Gastrocnemius medialis (tissue), 4 donors: ENCODE results near the gene MAD2L1. TPM values are rescaled to one million over a fixed set of nuclear protein-coding genes. Genes with fewer than 3 reads are reported as not detected.
"Not testable (repeated sequence)": the region's sequence is repeated elsewhere in the genome, so short reads cannot be mapped to it uniquely, and the experiment has no call there.

Experiments used
- ATAC-seq, 2 donors: fragments of 150-250 bp; one replicate each; pipeline ENCODE4 v1.9.1; 2016
- DNase-seq, 2 donors: peaks; one replicate each; pipeline ENCODE4 v3.0.0-alpha.2; 2019
- H3K27ac ChIP-seq, 4 donors: fragments of 200-600 bp; sonication (generic); 1 replicate in 1 of 4; 2 replicates in 3 of 4; pipeline ENCODE4 v1.5.1; 2016 to 2018; ENCODE audit warnings: mild to moderate bottlenecking in 2 of 4, moderate library complexity in 1 of 4
- H3K27me3 ChIP-seq, 3 donors: fragments of 200-600 bp; sonication (generic) in 2 of 3; 1 replicate in 1 of 3; 2 replicates in 2 of 3; pipeline versions ENCODE4 v1.5.1 to v1.6.0; 2016 to 2019; ENCODE audit warnings: mild to moderate bottlenecking in 1 of 3, moderate library complexity in 1 of 3
- H3K36me3 ChIP-seq, 2 donors: fragments of 200-600 bp; sonication (generic) in 1 of 2; one replicate each; pipeline ENCODE4 v1.5.1; 2017 to 2018
- H3K4me1 ChIP-seq, 2 donors: fragments of 200-600 bp; sonication (generic) in 1 of 2; one replicate each; pipeline ENCODE4 v1.5.1; 2016 to 2017; ENCODE audit warnings: mild to moderate bottlenecking in 2 of 2
- H3K4me3 ChIP-seq, 4 donors: fragments of 200-600 bp; sonication (generic) in 3 of 4; 1 replicate in 1 of 4; 2 replicates in 3 of 4; pipeline ENCODE4 v1.5.1; 2016 to 2019; ENCODE audit warnings: mild to moderate bottlenecking in 2 of 4
- H3K9me3 ChIP-seq, 3 donors: fragments of 200-600 bp; sonication (generic) in 2 of 3; 1 replicate in 1 of 3; 2 replicates in 2 of 3; pipeline ENCODE4 v1.5.1; 2016 to 2019
- POLR2A ChIP-seq, 2 donors: fragments of 450-650 bp; IDR thresholded peaks; one replicate each; pipeline ENCODE4 v1.6.1; 2017; ENCODE audit warnings: antibody characterized with exemption in 2 of 2, mild to moderate bottlenecking in 2 of 2, moderate library complexity in 2 of 2
- in situ Hi-C, 4 donors: fragments of 200-750 bp; cut with MboI; loops; one replicate each; pipeline versions ENCODE4 v1.15.0 to v1.8.0; 2017; ENCODE audit warnings: low sequenced_read_pairs in 4 of 4
- intact Hi-C: fragments of 100-400 bp; cut with DNase I; formaldehyde crosslinking; loops from one replicate; pipeline ENCODE4 v1.15.1; 2023; ENCODE audit warnings: low total_unique reads
- total RNA-seq, 4 donors: library from RNA; depleted of rRNA; stranded (reverse); fragments of >200 nt; gene quantifications; one replicate each; pipeline versions ENCODE4 v1.1.0 to v1.2.3, GENCODE V29; 2016
- TF ChIP-seq, protein P1 (sequence below), 5 experiments: fragments of 450-650 bp in 3 of 5; fragments of 200-600 bp in 2 of 5; sonication (generic) in 2 of 5; IDR thresholded peaks in 4 of 5; conservative IDR thresholded peaks in 1 of 5; 1 replicate in 4 of 5; 2 replicates in 1 of 5; pipeline ENCODE4 v1.5.1; 2016 to 2019; ENCODE audit warnings: antibody characterized with exemption in 5 of 5, mild to moderate bottlenecking in 3 of 5, moderate library complexity in 3 of 5

MAD2L1 gene
- total RNA-seq, 4 donors from 2014 or later, result 0.33 to 7.7 (median 1.5) TPM

DNA sequence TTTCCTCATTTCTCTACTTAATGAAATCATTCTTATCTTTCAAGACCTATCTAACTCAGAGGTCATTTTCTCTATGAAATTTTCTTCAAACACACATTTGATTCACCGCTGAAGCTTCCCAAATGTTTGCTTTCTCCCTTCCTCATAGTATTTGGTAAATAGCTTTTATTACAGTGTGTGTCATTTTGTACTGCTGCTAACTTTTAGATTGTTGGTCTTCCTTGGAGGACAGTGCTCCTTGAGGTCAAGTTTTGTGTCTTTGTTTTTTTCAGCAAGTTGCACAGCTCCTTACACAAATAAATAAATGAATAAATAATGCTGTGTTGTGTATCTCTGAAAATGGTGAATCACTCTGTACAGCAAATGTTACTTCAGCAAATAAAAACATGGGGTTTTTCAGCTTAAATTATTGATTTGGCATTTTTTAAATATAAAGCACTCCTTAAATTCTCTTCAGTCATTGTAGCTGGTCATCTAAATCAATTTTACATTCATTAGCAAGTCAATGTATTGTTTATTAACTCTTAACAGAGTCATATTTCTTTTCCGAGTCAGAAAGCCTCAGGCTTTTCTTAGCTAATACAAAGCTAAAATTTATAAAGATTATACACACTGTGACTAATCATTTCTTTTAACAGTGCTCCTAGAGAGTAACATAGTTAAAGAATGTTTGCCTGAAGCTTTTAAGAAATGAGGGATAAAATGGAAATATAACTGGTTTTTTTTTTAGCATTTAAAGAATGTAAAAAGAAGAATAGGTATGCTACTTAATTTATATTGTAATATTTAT lies 30.1 kb upstream of the MAD2L1 start:
- Histone ChIP-seq H3K36me3 (no peaks in the 10 kb centered on the region), H3K4me1 (no peaks in the 10 kb centered on the region), H3K4me3 (no peak overlapping the region), H3K9me3 (no peaks in the 10 kb centered on the region), H3K27ac (no peak overlapping the region), H3K27me3 (no peaks in the 10 kb centered on the region)
- DNase-seq (no peak), ATAC-seq (no peak)
- in situ Hi-C loops, result no loop called here
- intact Hi-C loops, result no loop called here
- TF ChIP-seq, protein P1, sequence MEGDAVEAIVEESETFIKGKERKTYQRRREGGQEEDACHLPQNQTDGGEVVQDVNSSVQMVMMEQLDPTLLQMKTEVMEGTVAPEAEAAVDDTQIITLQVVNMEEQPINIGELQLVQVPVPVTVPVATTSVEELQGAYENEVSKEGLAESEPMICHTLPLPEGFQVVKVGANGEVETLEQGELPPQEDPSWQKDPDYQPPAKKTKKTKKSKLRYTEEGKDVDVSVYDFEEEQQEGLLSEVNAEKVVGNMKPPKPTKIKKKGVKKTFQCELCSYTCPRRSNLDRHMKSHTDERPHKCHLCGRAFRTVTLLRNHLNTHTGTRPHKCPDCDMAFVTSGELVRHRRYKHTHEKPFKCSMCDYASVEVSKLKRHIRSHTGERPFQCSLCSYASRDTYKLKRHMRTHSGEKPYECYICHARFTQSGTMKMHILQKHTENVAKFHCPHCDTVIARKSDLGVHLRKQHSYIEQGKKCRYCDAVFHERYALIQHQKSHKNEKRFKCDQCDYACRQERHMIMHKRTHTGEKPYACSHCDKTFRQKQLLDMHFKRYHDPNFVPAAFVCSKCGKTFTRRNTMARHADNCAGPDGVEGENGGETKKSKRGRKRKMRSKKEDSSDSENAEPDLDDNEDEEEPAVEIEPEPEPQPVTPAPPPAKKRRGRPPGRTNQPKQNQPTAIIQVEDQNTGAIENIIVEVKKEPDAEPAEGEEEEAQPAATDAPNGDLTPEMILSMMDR (IDR thresholded peaks at IDR 0.05 in 4 of 5, conservative IDR thresholded peaks at IDR 0.05 in 1 of 5), result no peak
- TF ChIP-seq POLR2A (IDR thresholded peaks at IDR 0.05), result no peak

DNA sequence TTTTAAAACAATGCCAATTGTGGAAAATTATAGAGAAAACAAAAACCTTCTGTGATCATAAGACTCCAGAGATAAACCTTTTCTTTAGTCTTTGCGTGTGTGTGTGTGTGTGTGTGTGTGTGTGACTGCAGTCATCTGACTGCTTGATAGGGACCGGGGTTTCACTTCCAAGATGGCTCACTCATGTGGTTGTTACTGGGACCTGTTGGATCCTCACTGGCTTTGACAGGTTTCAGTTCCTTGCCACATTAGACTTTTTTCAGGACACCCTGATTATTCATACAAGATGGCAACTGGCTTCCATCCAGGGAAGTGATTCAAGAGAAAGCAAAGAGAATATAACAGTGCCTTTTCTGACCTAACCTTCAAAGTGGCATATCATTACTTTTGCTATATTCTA lies 21.9 kb upstream of the MAD2L1 start:
- in situ Hi-C loops (no loop called here), intact Hi-C loops (no loop called here)
- Histone ChIP-seq H3K4me1 (no peaks in the 10 kb centered on the region), H3K27ac (no peak overlapping the region), H3K36me3 (no peaks in the 10 kb centered on the region), H3K27me3 (no peaks in the 10 kb centered on the region), H3K9me3 (no peaks in the 10 kb centered on the region), H3K4me3 (no peak overlapping the region)
- ATAC-seq, result no peak
- TF ChIP-seq, protein P1 (IDR thresholded peaks at IDR 0.05 in 4 of 5, conservative IDR thresholded peaks at IDR 0.05 in 1 of 5), result no peak
- TF ChIP-seq POLR2A (IDR thresholded peaks at IDR 0.05), result no peak
- DNase-seq, result no peak

DNA sequence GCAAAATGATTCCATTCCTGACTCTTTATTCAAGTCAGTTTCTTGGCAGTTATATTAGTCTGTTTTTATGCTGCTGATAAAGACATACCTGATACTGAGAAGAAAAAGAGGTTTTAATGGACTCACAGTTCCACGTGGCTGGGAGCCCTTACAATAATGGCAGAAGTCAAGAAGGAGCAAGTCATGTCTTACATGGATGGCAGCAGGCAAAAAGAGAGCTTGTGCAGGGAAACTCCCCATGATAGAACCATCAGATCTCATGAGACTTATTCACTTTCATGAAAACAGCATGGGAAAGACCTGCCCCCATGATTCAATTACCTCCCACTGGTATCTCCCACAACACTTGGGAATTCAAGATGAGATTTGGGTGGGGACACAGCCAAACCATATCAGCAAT lies 21.4 kb upstream of the MAD2L1 start:
- in situ Hi-C loops, H3K9me3 ChIP-seq, ATAC-seq, intact Hi-C loops, H3K36me3 ChIP-seq, H3K4me3 ChIP-seq, H3K4me1 ChIP-seq, DNase-seq, H3K27me3 ChIP-seq, H3K27ac ChIP-seq: not testable (repeated sequence)

DNA sequence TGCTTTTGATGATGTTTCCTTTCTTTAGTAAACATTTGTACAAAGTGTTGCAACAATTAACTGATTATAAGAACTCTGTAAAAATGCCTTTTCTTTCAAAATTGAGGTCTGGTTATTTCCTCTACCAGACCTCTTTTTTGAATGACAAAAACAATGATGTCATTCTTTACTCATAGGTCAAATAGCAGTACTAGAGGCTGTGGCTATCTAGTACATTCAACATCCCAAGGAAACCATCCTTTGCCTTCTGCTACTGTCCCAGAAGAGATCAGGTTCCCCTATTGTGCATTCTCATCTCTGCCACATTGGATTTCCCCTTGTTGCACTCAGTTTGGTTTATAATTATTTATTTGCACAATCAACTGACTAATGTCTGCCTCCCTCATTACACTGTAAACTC lies 19.1 kb upstream of the MAD2L1 start:
- Histone ChIP-seq H3K36me3 (no peaks in the 10 kb centered on the region), H3K27me3 (no peaks in the 10 kb centered on the region), H3K9me3 (no peaks in the 10 kb centered on the region), H3K27ac (no peak overlapping the region), H3K4me3 (no peak overlapping the region), H3K4me1 (no peaks in the 10 kb centered on the region)
- TF ChIP-seq, protein P1 (IDR thresholded peaks at IDR 0.05 in 4 of 5, conservative IDR thresholded peaks at IDR 0.05 in 1 of 5), result no peak
- no peak for TF ChIP-seq POLR2A (IDR thresholded peaks at IDR 0.05)
- no peak for DNase-seq
- in situ Hi-C loops (no loop called here), intact Hi-C loops (no loop called here)
- ATAC-seq, result no peak

DNA sequence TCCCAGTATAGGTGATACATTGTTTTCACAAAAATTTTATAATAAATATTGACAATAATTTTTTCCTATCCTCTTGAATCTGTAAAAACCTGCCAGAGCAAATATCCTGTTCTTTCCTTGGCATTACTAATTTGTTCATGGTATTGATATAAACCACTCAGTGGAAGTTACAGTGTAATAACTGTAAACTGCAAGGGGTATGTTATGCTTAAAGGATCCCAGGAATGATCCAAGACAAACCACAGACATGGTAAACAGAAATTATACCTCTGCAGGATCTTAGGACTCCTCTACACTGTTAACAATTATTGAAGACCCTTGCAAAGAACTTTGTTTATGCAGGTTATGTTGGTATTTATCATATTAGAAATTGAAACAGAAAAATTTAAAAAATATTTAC lies 17.7 kb upstream of the MAD2L1 start:
- TF ChIP-seq, protein P1 (IDR thresholded peaks at IDR 0.05 in 4 of 5, conservative IDR thresholded peaks at IDR 0.05 in 1 of 5), result no peak
- TF ChIP-seq POLR2A (IDR thresholded peaks at IDR 0.05), result no peak
- Histone ChIP-seq H3K27me3 (no peaks in the 10 kb centered on the region), H3K9me3 (no peaks in the 10 kb centered on the region), H3K4me3 (no peak overlapping the region), H3K4me1 (no peaks in the 10 kb centered on the region), H3K36me3 (no peaks in the 10 kb centered on the region), H3K27ac (no peak overlapping the region)
- DNase-seq, result no peak
- intact Hi-C loops (no loop called here), in situ Hi-C loops (no loop called here)
- no peak for ATAC-seq
